Activated effector memory CD4-positive, alpha-beta T cell treated with Interleukin-2 at 50 U/mL for 16 hours (primary cell): ENCODE measurements around the gene LHFPL3.

Source experiments
- DNase-seq: peaks from one replicate; pipeline ENCODE4 v3.0.0-alpha.2; 2020

LHFPL3 gene

GRCh38 chr7:104761892-104762291, 433.5 kb downstream of the LHFPL3 start:
- no peak for DNase-seq

- no peak for DNase-seq
Observed at GRCh38 chr7:104767113-104767512, 438.7 kb downstream of the LHFPL3 start.

- no peak for DNase-seq
Observed at GRCh38 chr7:104767826-104768536, 439.6 kb downstream of the LHFPL3 start.

- DNase-seq = no peak
Observed at GRCh38 chr7:104772405-104773345, 444.3 kb downstream of the LHFPL3 start.

GRCh38 chr7:104773796-104774195, 445.4 kb downstream of the LHFPL3 start:
- no peak for DNase-seq

GRCh38 chr7:104775531-104775930, 447.1 kb downstream of the LHFPL3 start:
- DNase-seq = no peak

- DNase-seq = no peak
Observed at GRCh38 chr7:104777301-104777800, 448.9 kb downstream of the LHFPL3 start.

GRCh38 chr7:104779888-104780287, 451.5 kb downstream of the LHFPL3 start:
- no peak for DNase-seq

- no peak for DNase-seq
Observed at GRCh38 chr7:104784686-104785085, 456.3 kb downstream of the LHFPL3 start.

GRCh38 chr7:104789780-104790179, 461.4 kb downstream of the LHFPL3 start:
- no peak for DNase-seq

GRCh38 chr7:104790440-104790839, 462.0 kb downstream of the LHFPL3 start:
- DNase-seq = no peak

- no peak for DNase-seq
Observed at GRCh38 chr7:104791080-104791479, 462.7 kb downstream of the LHFPL3 start.

GRCh38 chr7:104793066-104793465, 464.7 kb downstream of the LHFPL3 start:
- DNase-seq = no peak

GRCh38 chr7:104794154-104794553, 465.8 kb downstream of the LHFPL3 start:
- no peak for DNase-seq

GRCh38 chr7:104794589-104794988, 466.2 kb downstream of the LHFPL3 start:
- no peak for DNase-seq

- no peak for DNase-seq
Observed at GRCh38 chr7:104795086-104795485, 466.7 kb downstream of the LHFPL3 start.

GRCh38 chr7:104795616-104796398, 467.4 kb downstream of the LHFPL3 start:
- DNase-seq = no peak

GRCh38 chr7:104800307-104800706, 471.9 kb downstream of the LHFPL3 start:
- DNase-seq = no peak

GRCh38 chr7:104801022-104801421, 472.6 kb downstream of the LHFPL3 start:
- no peak for DNase-seq

- DNase-seq = no peak
Observed at GRCh38 chr7:104803931-104804330, 475.5 kb downstream of the LHFPL3 start.

GRCh38 chr7:104804696-104805095, 476.3 kb downstream of the LHFPL3 start:
- no peak for DNase-seq

- DNase-seq = no peak
Observed at GRCh38 chr7:104805449-104806317, 477.3 kb downstream of the LHFPL3 start.
